HUES64 (cell line): ENCODE results near the gene LAGE3.

Experiments used
- H3K27ac ChIP-seq: 2 replicates; pipeline ENCODE4 v1.7.0; 2013; ENCODE audit warnings: low read depth, low read length, inconsistent platforms
- H3K27me3 ChIP-seq: 2 replicates; pipeline ENCODE4 v1.6.1; 2013; ENCODE audit warnings: mild to moderate bottlenecking, low read length; ENCODE audit not compliant: insufficient read depth
- H3K36me3 ChIP-seq: 2 replicates; pipeline ENCODE4 v1.6.1; 2013; ENCODE audit warnings: mild to moderate bottlenecking, low read length; ENCODE audit not compliant: insufficient read depth
- H3K4me1 ChIP-seq: 2 replicates; pipeline ENCODE4 v1.6.1; 2013; ENCODE audit warnings: mild to moderate bottlenecking, low read length, moderate library complexity; ENCODE audit not compliant: insufficient read depth
- H3K4me3 ChIP-seq: 2 replicates; pipeline ENCODE4 v1.5.1; 2013; ENCODE audit warnings: mild to moderate bottlenecking, low read length, moderate library complexity
- H3K9ac ChIP-seq: 2 replicates; pipeline ENCODE4 v1.6.1; 2013; ENCODE audit warnings: mild to moderate bottlenecking, low read depth, low read length
- H3K9me3 ChIP-seq: 2 replicates; pipeline ENCODE4 v1.6.1; 2013; ENCODE audit warnings: low read depth, low read length; ENCODE audit not compliant: insufficient read depth
- WGBS: fragments of 150-250, 120-280 bp; methylation state at CpG from one replicate; pipeline ENCODE4 v1.1.7; 2013; ENCODE audit warnings: missing lambda C conversion rate; 5-methylcytosine and 5-hydroxymethylcytosine counted together

Gene LAGE3

GRCh38 chrX:154462396-154462795 is 16.7 kb downstream of the LAGE3 start:
- Histone ChIP-seq H3K9me3 (no peaks in the 10 kb centered on the region), H3K27me3 (no peaks in the 10 kb centered on the region), H3K27ac (no peak overlapping the region), H3K9ac (no peak overlapping the region), H3K4me3 (no peak overlapping the region), H3K36me3 (peaks cover 31% of the 10 kb centered on the region), H3K4me1 (no peaks in the 10 kb centered on the region)
- WGBS = 96% methylated on average over 8 of the region's 8 CpGs

GRCh38 chrX:154460326-154460725 is 18.8 kb downstream of the LAGE3 start:
- H3K27me3 ChIP-seq = 0 out of 2 replicates have a peak, but pooled peaks cover 2% of the 10 kb centered on the region
- H3K36me3 ChIP-seq = peaks cover 25% of the 10 kb centered on the region
- 92% methylated on average over 26 of the region's 26 CpGs for WGBS
- H3K4me1 ChIP-seq = no peaks in the 10 kb centered on the region
- no peaks in the 10 kb centered on the region for H3K9me3 ChIP-seq
- no peak overlapping the region for H3K27ac ChIP-seq
- no peak overlapping the region for H3K4me3 ChIP-seq
- no peak overlapping the region for H3K9ac ChIP-seq

DNA sequence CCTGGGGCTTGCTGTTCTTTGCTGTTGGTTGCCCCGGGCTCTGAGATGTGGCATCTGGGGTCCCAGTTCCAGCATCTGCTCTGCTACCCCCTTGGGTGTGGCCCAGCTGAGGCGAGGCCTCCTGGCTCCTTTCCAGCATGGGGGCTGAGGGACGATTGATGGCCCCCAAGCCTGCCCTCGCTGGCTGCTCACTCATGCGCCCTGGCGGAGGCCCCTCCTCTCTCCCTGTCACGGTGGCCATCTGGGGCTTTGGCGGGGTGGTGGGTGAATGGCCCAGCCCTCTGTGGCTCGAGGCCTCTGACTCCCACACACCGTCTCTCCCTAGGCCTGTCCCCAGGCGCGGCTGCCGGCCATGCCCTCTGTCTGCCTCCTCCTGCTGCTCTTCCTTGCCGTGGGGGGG is 19.2 kb downstream of the LAGE3 start:
- H3K9me3 ChIP-seq = no peaks in the 10 kb centered on the region
- WGBS = 86% methylated on average over 9 of the region's 14 CpGs
- no peak overlapping the region for H3K9ac ChIP-seq
- peaks cover 25% of the 10 kb centered on the region for H3K36me3 ChIP-seq
- no peaks in the 10 kb centered on the region for H3K4me1 ChIP-seq
- H3K4me3 ChIP-seq = 0 out of 2 replicates have a peak overlapping the region, but pooled peaks have one; percentile 35
- 0 out of 2 replicates have a peak, but pooled peaks cover 2% of the 10 kb centered on the region for H3K27me3 ChIP-seq
- H3K27ac ChIP-seq = no peak overlapping the region

GRCh38 chrX:154458954-154459778 is 19.9 kb downstream of the LAGE3 start:
- Histone ChIP-seq H3K4me1 (no peaks in the 10 kb centered on the region), H3K4me3 (peak overlapping the region; percentile 71), H3K27ac (no peak overlapping the region), H3K9ac (peak overlapping the region; percentile 61; the same call in 1 of the 2 replicates), H3K9me3 (no peaks in the 10 kb centered on the region), H3K36me3 (peaks cover 22% of the 10 kb centered on the region), H3K27me3 (0 out of 2 replicates have a peak, but pooled peaks cover 2% of the 10 kb centered on the region)
- 52% methylated on average over 12 of the region's 15 CpGs for WGBS

GRCh38 chrX:154458116-154458953 is 20.7 kb downstream of the LAGE3 start, which contains the start of gene PLXNA3:
Gene PLXNA3, plus strand, starts transcription at chrX:154458281. Its CDS starts 1,903 bp downstream, at chrX:154460184.
- Histone ChIP-seq H3K27me3 (0 out of 2 replicates have a peak, but pooled peaks cover 2% of the 10 kb centered on the region), H3K27ac (no peak within 1 kb of the TSS), H3K9ac (peak within 1 kb of the TSS; percentile 76), H3K4me1 (no peaks in the 10 kb centered on the region), H3K36me3 (peaks cover 18% of the 10 kb centered on the region), H3K4me3 (peak within 1 kb of the TSS; percentile 71), H3K9me3 (no peaks in the 10 kb centered on the region)
- WGBS = under 1% methylated on average over 84 of the region's 88 CpGs

DNA sequence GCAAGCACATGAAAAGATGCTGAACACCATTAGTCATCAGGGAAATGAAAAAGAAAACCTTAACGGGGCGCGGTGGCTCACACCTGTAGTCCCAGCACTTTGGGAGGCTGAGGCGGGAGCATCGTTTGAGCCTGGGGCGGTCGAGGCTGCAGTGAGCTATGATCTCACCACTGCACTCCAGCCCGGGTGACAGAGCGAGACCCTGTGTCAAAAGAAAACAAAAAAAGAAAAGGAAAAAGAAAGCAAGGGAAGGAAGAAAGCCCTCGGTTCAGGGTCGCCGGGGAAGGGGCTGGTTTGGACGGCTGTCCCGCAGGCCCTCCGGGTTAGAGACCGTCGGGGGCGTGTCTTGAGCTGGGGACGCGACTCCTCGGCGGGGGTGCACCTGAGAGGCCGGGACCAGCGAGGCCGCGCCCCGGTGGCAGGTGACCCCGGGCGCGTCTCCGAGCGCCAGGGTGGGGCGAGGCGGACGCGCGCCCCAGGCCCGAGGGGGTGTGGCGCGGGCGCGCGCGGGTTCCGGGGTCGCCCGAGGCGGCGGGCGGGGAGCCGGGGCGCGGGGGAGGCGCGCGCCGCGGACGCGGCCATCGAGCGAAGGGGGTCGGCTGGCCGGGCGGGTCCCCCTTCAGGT is 21.5 kb downstream of the LAGE3 start:
- Histone ChIP-seq H3K27me3 (0 out of 2 replicates have a peak, but pooled peaks cover 2% of the 10 kb centered on the region), H3K4me3 (peak overlapping the region; percentile 71), H3K9me3 (no peaks in the 10 kb centered on the region), H3K36me3 (peaks cover 13% of the 10 kb centered on the region; the same call in 1 of the 2 replicates), H3K9ac (peak overlapping the region; percentile 76), H3K27ac (no peak overlapping the region), H3K4me1 (no peaks in the 10 kb centered on the region)
- 4% methylated on average over 65 of the region's 65 CpGs for WGBS

- 92% methylated on average over 9 of the region's 9 CpGs for WGBS
- Histone ChIP-seq H3K4me1 (no peaks in the 10 kb centered on the region), H3K27me3 (0 out of 2 replicates have a peak, but pooled peaks cover 2% of the 10 kb centered on the region), H3K9me3 (no peaks in the 10 kb centered on the region), H3K36me3 (peaks cover 26% of the 10 kb centered on the region), H3K9ac (no peak overlapping the region), H3K27ac (no peak overlapping the region), H3K4me3 (no peak overlapping the region)
These were observed 26.3 kb downstream of the LAGE3 start for GRCh38 chrX:154452823-154453222.

- Histone ChIP-seq H3K36me3 (peaks cover 28% of the 10 kb centered on the region), H3K27me3 (no peaks in the 10 kb centered on the region), H3K4me1 (no peaks in the 10 kb centered on the region), H3K4me3 (no peak overlapping the region), H3K27ac (no peak overlapping the region), H3K9ac (no peak overlapping the region), H3K9me3 (no peaks in the 10 kb centered on the region)
- WGBS = 95% methylated on average over 17 of the region's 17 CpGs
These were observed 28.8 kb downstream of the LAGE3 start for GRCh38 chrX:154450312-154450711.

GRCh38 chrX:154449618-154450017 is 29.5 kb downstream of the LAGE3 start:
- Histone ChIP-seq H3K9me3 (no peaks in the 10 kb centered on the region), H3K4me1 (no peaks in the 10 kb centered on the region), H3K27me3 (no peaks in the 10 kb centered on the region), H3K27ac (no peak overlapping the region), H3K9ac (no peak overlapping the region), H3K4me3 (no peak overlapping the region), H3K36me3 (peaks cover 28% of the 10 kb centered on the region)
- WGBS = 96% methylated on average over 18 of the region's 18 CpGs

DNA sequence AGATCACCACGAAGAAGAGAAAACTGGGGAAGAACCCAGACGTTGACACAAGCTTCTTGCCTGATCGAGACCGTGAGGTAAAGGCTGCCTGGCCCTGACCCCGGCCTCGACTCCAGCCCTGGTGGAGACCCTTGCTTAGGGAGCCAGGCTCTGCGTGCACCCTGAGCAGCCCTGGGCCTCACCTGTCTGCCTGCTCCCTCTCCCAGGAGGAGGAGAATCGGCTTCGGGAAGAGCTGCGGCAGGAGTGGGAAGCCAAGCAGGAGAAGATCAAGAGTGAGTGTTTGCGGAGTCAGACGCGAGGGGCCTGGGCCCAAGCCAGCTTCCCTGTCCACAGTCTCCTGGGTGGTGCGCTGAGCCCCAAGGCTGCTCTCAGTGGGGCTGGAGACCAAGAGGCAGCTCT is 30.6 kb downstream of the LAGE3 start:
- 97% methylated on average over 14 of the region's 14 CpGs for WGBS
- no peaks in the 10 kb centered on the region for H3K4me1 ChIP-seq
- H3K27ac ChIP-seq = no peak overlapping the region
- H3K27me3 ChIP-seq = no peaks in the 10 kb centered on the region
- H3K36me3 ChIP-seq = peaks cover 28% of the 10 kb centered on the region
- no peak overlapping the region for H3K4me3 ChIP-seq
- H3K9ac ChIP-seq = no peak overlapping the region
- no peaks in the 10 kb centered on the region for H3K9me3 ChIP-seq
